RWPE1 (cell line): ENCODE measurements around the gene OSBPL1A.
A peak's percentile ranks its signal among the peaks of the same experiment; 100 is the strongest.
"Not testable (repeated sequence)": the region's sequence is repeated elsewhere in the genome, so short reads cannot be mapped to it uniquely, and the experiment has no call there.

Source experiments
- CTCF ChIA-PET: fragments of 350-600 bp; sonication (Branson Sonifier 250); formaldehyde crosslinking; extraction: SDS; loops from one replicate; lab custom pipeline; 2021; lab: Yijun Ruan, JAX
- POLR2A ChIA-PET: fragments of 400-600 bp; formaldehyde crosslinking; extraction: SDS; loops from one replicate; lab custom pipeline; 2020; ENCODE audit warnings: antibody characterized with exemption; ENCODE audit not compliant: low non-redundant PET; lab: Yijun Ruan, JAX
- DNase-seq: peaks from one replicate; pipeline ENCODE4 v3.0.0; 2012; ENCODE audit warnings: low spot score
- H3K27ac ChIP-seq: fragments of 450-650 bp; 2 replicates; pipeline ENCODE4 v1.5.1; 2017
- CTCF ChIP-seq: fragments of 450-650 bp; conservative IDR thresholded peaks from 2 replicates; pipeline ENCODE4 v1.5.1; 2017; ENCODE audit warnings: low read depth, mild to moderate bottlenecking

OSBPL1A gene

GRCh38 chr18:24395049-24395795, 2.4 kb downstream of the OSBPL1A start:
- H3K27ac ChIP-seq = peak overlapping the region; percentile 38
- DNase-seq = no peak
- TF ChIP-seq CTCF = no peak
- ChIA-PET CTCF (interaction anchor here (0.6 kb wide), 1 partner anchor 299 kb away, joined by 3 read pairs; no protein-coding TSS in a partner anchor), POLR2A (no interaction called here)

- ChIA-PET POLR2A (no interaction called here), CTCF (no interaction called here)
- no peak for TF ChIP-seq CTCF
- no peak for DNase-seq
- no peak overlapping the region for H3K27ac ChIP-seq
These were observed 8.7 kb downstream of the OSBPL1A start for GRCh38 chr18:24388957-24389356.

GRCh38 chr18:24386681-24387080, 10.9 kb downstream of the OSBPL1A start:
- no peak overlapping the region for H3K27ac ChIP-seq
- ChIA-PET POLR2A (no interaction called here), CTCF (no interaction called here)
- DNase-seq = no peak
- no peak for TF ChIP-seq CTCF

GRCh38 chr18:24381126-24381525, 16.5 kb downstream of the OSBPL1A start:
- no peak overlapping the region for H3K27ac ChIP-seq
- ChIA-PET POLR2A (no interaction called here), CTCF (no interaction called here)
- no peak for TF ChIP-seq CTCF
- DNase-seq = no peak

GRCh38 chr18:24380163-24380747, 17.4 kb downstream of the OSBPL1A start:
- CTCF ChIA-PET = no interaction called here
- POLR2A ChIA-PET = no interaction called here
- DNase-seq = no peak
- H3K27ac ChIP-seq = no peak overlapping the region
- no peak for TF ChIP-seq CTCF

GRCh38 chr18:24378598-24378997, 19.0 kb downstream of the OSBPL1A start:
- ChIA-PET CTCF (no interaction called here), POLR2A (no interaction called here)
- H3K27ac ChIP-seq = no peak overlapping the region
- DNase-seq = no peak
- no peak for TF ChIP-seq CTCF

- CTCF ChIA-PET, POLR2A ChIA-PET, H3K27ac ChIP-seq, DNase-seq: not testable (repeated sequence)
These were observed 21.1 kb downstream of the OSBPL1A start for GRCh38 chr18:24376531-24376930.
